ENCODE results near the gene GDPD3. TPM values are rescaled to one million over a fixed set of nuclear protein-coding genes. Genes with fewer than 3 reads are reported as not detected.

The GDPD3 gene
- total and polyA plus RNA-seq, 4 donors: 0.42 to 0.71 (median 0.55) TPM

DNA sequence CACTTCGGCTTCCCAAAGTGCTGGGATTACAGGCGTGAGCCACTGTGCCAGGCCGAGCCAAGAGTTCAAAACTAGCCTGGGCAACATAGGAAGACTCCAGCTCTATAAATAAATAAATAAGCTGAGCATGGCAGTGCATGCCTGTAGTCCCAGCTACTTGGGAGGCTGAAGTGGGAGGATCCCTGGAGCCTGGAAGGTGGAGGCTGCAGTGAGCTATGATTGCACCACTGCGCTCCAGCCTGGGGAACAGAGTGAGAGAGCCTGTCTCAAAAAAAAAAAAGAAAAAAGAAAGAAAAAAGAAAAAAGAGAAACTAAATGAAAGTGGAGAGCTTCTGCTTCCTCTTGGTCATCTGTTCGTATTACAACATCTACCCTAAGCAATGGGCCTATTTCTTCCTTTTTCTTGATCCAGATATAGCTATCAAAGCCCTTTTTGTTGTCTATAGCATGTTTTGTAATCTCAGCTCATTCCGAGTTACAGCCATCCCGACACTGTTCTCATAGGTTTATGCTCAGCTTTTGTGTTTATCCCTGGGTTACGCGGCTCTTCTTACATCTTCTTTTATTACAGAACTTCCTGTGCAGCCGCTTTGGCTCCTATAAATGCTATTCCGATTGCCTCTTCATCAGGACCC is 23.8 kb upstream of the GDPD3 start:
- TF ChIP-seq TAF1 (conservative IDR thresholded peaks at IDR 0.05) (no peak), HNF4A (conservative IDR thresholded peaks at IDR 0.05) (no peak), RAD21 (IDR thresholded peaks at IDR 0.05) (no peak), EGR1 (IDR thresholded peaks at IDR 0.05; ENCODE audit: low read depth in 2 of 2) (no peak), SP1 (IDR thresholded peaks at IDR 0.05) (no peak), GABPA (IDR thresholded peaks at IDR 0.05 in 1 of 2, conservative IDR thresholded peaks at IDR 0.05 in 1 of 2) (no peak), FOXA2 (IDR thresholded peaks at IDR 0.05) (no peak), YY1 (IDR thresholded peaks at IDR 0.05) (no peak), RXRA (IDR thresholded peaks at IDR 0.05) (no peak)
- TF ChIP-seq, protein P1, sequence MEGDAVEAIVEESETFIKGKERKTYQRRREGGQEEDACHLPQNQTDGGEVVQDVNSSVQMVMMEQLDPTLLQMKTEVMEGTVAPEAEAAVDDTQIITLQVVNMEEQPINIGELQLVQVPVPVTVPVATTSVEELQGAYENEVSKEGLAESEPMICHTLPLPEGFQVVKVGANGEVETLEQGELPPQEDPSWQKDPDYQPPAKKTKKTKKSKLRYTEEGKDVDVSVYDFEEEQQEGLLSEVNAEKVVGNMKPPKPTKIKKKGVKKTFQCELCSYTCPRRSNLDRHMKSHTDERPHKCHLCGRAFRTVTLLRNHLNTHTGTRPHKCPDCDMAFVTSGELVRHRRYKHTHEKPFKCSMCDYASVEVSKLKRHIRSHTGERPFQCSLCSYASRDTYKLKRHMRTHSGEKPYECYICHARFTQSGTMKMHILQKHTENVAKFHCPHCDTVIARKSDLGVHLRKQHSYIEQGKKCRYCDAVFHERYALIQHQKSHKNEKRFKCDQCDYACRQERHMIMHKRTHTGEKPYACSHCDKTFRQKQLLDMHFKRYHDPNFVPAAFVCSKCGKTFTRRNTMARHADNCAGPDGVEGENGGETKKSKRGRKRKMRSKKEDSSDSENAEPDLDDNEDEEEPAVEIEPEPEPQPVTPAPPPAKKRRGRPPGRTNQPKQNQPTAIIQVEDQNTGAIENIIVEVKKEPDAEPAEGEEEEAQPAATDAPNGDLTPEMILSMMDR (IDR thresholded peaks at IDR 0.05; ENCODE audit: low read depth, low read length, missing input control): no peak
- H3K4me3 ChIP-seq (ENCODE audit: low read depth in 1 of 3, low read length in 3 of 3): no peak overlapping the region
- H3K27ac ChIP-seq (ENCODE audit: low read depth in 1 of 2, low read length in 2 of 2): no peak overlapping the region
- WGBS: 80% methylated on average over 11 of the region's 11 CpGs
- H3K4me1 ChIP-seq (ENCODE audit: control insufficient read depth in 4 of 4, insufficient read depth in 4 of 4, low read length in 3 of 4): no peaks in the 10 kb centered on the region
- H3K9me3 ChIP-seq (ENCODE audit: control insufficient read depth in 4 of 4, low read length in 3 of 4): no peaks in the 10 kb centered on the region
- no peak overlapping the region for H3K9ac ChIP-seq (ENCODE audit: low read depth in 1 of 2, low read length in 2 of 2)
- no peaks in the 10 kb centered on the region for H3K27me3 ChIP-seq (ENCODE audit: control insufficient read depth in 4 of 4, insufficient read depth in 4 of 4, low read length in 3 of 4)
- no peaks in the 10 kb centered on the region for H3K36me3 ChIP-seq (ENCODE audit: control insufficient read depth in 4 of 4, insufficient read depth in 3 of 4, low read depth in 1 of 4, low read length in 3 of 4)
- DNase-seq (ENCODE audit: low spot score): no peak

DNA sequence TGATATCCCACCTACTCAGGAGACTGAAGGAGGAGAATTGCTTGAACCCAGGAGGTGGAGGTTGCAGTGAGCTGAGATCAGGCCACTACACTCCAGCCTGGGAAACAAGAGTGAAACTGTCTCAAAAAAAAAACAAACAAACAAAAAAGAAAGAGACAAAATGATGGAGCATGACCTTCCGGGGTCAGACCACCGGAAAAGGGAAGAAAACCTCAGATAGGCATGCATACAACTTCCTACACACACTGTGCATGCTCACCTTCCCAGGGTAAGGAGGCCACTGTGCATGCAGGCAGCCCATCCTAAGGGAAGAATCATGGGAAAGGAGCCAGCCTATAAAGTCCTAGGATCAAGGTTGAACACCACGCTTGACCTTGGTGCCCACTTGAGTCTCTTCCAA is 19.3 kb upstream of the GDPD3 start:
- WGBS: 79% methylated on average over 3 of the region's 3 CpGs

More for the DNA sequence above, 19.3 kb upstream of the GDPD3 start:
- no peaks in the 10 kb centered on the region for H3K27me3 ChIP-seq (ENCODE audit: control insufficient read depth in 4 of 4, insufficient read depth in 4 of 4, low read length in 3 of 4)
- H3K4me1 ChIP-seq (ENCODE audit: control insufficient read depth in 4 of 4, insufficient read depth in 4 of 4, low read length in 3 of 4): no peaks in the 10 kb centered on the region
- no peaks in the 10 kb centered on the region for H3K9me3 ChIP-seq (ENCODE audit: control insufficient read depth in 4 of 4, low read length in 3 of 4)
- no peak overlapping the region for H3K4me3 ChIP-seq (ENCODE audit: low read depth in 1 of 3, low read length in 3 of 3)
- no peak for DNase-seq (ENCODE audit: low spot score)
- no peaks in the 10 kb centered on the region for H3K36me3 ChIP-seq (ENCODE audit: control insufficient read depth in 4 of 4, insufficient read depth in 3 of 4, low read depth in 1 of 4, low read length in 3 of 4)
- no peak overlapping the region for H3K9ac ChIP-seq (ENCODE audit: low read depth in 1 of 2, low read length in 2 of 2)
- no peak overlapping the region for H3K27ac ChIP-seq (ENCODE audit: low read depth in 1 of 2, low read length in 2 of 2)
- no peak for TF ChIP-seq EGR1 (IDR thresholded peaks at IDR 0.05; ENCODE audit: low read depth in 2 of 2)
- TF ChIP-seq, protein P2, sequence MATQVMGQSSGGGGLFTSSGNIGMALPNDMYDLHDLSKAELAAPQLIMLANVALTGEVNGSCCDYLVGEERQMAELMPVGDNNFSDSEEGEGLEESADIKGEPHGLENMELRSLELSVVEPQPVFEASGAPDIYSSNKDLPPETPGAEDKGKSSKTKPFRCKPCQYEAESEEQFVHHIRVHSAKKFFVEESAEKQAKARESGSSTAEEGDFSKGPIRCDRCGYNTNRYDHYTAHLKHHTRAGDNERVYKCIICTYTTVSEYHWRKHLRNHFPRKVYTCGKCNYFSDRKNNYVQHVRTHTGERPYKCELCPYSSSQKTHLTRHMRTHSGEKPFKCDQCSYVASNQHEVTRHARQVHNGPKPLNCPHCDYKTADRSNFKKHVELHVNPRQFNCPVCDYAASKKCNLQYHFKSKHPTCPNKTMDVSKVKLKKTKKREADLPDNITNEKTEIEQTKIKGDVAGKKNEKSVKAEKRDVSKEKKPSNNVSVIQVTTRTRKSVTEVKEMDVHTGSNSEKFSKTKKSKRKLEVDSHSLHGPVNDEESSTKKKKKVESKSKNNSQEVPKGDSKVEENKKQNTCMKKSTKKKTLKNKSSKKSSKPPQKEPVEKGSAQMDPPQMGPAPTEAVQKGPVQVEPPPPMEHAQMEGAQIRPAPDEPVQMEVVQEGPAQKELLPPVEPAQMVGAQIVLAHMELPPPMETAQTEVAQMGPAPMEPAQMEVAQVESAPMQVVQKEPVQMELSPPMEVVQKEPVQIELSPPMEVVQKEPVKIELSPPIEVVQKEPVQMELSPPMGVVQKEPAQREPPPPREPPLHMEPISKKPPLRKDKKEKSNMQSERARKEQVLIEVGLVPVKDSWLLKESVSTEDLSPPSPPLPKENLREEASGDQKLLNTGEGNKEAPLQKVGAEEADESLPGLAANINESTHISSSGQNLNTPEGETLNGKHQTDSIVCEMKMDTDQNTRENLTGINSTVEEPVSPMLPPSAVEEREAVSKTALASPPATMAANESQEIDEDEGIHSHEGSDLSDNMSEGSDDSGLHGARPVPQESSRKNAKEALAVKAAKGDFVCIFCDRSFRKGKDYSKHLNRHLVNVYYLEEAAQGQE (IDR thresholded peaks at IDR 0.05): no peak
- TF ChIP-seq RXRA (IDR thresholded peaks at IDR 0.05): no peak
- TF ChIP-seq HNF4A (conservative IDR thresholded peaks at IDR 0.05): no peak
- TF ChIP-seq GABPA (IDR thresholded peaks at IDR 0.05 in 1 of 2, conservative IDR thresholded peaks at IDR 0.05 in 1 of 2): no peak
- TF ChIP-seq RAD21 (IDR thresholded peaks at IDR 0.05): no peak
